ENCODE results near the gene LIF.

Gene LIF

GRCh38 chr22:30195245-30196140 is 51.1 kb downstream of the LIF start:
- in situ Hi-C loops (cut with HindIII; ENCODE audit: low sequenced_read_pairs): no loop called here

DNA sequence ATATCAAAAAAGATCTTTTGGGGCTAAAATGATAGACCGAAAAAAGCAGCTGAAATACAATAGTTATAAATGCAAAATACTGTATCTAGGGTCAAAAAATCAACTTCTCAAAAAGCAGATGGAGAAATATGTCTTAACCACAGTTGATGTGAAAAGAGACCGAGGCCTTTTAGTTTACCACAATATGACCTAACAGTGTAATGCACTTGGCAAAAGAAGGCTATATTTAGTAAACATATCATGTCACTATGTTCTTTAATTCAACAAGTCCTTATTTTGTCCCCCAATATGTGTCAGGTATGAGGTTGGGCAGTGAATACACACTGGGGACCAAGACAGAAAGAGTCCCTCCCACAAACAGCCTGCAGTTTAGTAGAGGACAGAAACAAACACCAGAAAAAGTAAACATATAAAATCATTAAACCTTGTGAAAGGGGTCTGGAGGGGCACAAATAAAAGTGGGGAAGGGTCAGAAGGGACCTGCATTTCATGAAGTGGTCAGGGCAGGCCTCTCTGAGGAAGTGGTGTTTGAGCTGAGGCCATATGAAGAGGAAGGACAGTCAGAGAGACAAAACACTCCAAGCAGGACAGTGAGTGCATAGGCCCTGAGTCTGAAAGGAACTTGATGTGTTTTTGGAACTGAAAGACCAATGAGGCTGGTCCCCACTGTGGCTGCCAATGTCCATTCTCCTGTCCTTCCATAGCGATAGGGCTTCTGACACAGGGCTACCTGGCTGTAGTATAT is 53.4 kb downstream of the LIF start:
- in situ Hi-C loops (cut with HindIII; ENCODE audit: low sequenced_read_pairs): no loop called here

GRCh38 chr22:30192427-30192826 is 54.1 kb downstream of the LIF start:
- in situ Hi-C loops (cut with HindIII; ENCODE audit: low sequenced_read_pairs): no loop called here

- in situ Hi-C loops (cut with HindIII; ENCODE audit: low sequenced_read_pairs): no loop called here
Observed at GRCh38 chr22:30191040-30191701, 55.4 kb downstream of the LIF start.

- in situ Hi-C loops (cut with HindIII; ENCODE audit: low sequenced_read_pairs): no loop called here
Observed at GRCh38 chr22:30190574-30190973, 56.0 kb downstream of the LIF start.
